Stimulated activated CD4-positive, alpha-beta T cell treated with anti-CD3 and anti-CD28 coated beads, Interleukin-1b, Interleukin-23, amount 100 ng/mL, for 4 hours (primary cell): ENCODE data around the gene PRPS1L1.

Source experiments
- DNase-seq, 2 donors: peaks; one replicate each; pipeline ENCODE4 v3.0.0-alpha.2; 2020; ENCODE audit warnings: low read depth in 2 of 2

The PRPS1L1 gene

DNA sequence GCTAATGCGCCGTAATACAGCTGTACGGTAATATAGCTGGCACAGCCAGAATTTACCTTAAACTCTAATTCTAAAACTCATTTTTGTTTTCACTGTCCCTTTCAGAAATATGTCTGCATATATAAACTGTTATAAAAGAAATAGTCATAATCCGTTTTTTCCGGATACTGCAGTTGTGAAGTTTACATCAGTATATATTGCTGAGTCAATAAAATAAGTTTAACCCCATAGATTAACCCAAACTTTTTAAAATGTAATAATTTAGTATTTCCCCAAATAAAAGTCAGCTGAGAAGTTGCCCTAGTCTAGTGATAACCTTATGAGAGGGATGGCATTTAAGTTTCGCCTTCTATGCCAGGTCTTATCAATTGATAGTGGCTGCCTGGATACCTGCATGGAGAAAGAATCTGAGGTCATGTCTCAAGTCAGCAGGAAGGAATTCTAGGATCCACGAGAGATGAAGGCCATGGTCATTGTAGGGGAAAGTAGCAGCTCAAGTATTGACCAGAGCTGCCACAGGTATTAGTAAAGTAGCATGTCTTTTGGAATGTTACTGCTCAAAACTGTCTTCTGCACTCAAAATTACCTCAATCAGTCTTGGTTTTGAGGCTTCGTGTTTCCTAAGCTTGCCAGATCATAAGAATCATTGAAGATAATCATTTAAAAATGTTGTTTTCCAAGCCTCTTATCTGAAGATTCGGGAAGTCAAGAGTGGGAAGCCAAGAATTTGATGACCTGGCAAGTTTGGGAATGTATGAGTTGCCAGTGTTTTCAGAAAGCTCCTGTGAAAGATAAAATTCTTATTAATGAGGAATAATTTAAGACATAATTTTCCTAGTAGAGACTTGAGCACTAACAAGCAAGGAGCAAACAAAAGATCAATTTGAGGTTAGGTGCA is 10.8 kb downstream of the PRPS1L1 start:
- DNase-seq, result no peak

- no peak for DNase-seq
Measured at GRCh38 chr7:18013936-18014335, 13.7 kb downstream of the PRPS1L1 start.

GRCh38 chr7:18004372-18004771 is 23.3 kb downstream of the PRPS1L1 start:
- no peak for DNase-seq

GRCh38 chr7:18003286-18003994 is 24.2 kb downstream of the PRPS1L1 start:
- DNase-seq, result no peak

DNA sequence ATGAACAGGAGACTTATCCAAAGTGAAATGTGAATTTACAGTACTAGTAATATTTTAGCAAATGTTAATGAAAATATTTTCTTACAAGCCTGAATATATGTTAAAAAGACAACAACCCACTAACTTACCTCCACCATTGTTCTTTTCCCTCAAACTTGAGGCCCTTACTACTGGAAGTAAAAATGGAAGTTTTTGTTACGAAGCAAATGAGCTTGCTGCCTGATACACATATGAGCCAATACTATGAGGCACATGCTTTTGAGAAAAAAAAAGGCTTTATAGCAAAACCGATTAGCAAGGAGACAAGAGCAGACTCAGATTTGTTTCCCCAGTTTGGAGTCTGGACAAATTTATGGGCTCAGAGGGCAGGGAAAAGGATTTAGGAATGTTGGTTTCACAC is 29.0 kb downstream of the PRPS1L1 start:
- no peak for DNase-seq

- DNase-seq, result no peak
Measured at GRCh38 chr7:17996442-17997223, 31.0 kb downstream of the PRPS1L1 start.

- no peak for DNase-seq
Measured at GRCh38 chr7:17996040-17996439, 31.6 kb downstream of the PRPS1L1 start.

- DNase-seq, result no peak
Measured at GRCh38 chr7:17994079-17994850, 33.4 kb downstream of the PRPS1L1 start.

DNA sequence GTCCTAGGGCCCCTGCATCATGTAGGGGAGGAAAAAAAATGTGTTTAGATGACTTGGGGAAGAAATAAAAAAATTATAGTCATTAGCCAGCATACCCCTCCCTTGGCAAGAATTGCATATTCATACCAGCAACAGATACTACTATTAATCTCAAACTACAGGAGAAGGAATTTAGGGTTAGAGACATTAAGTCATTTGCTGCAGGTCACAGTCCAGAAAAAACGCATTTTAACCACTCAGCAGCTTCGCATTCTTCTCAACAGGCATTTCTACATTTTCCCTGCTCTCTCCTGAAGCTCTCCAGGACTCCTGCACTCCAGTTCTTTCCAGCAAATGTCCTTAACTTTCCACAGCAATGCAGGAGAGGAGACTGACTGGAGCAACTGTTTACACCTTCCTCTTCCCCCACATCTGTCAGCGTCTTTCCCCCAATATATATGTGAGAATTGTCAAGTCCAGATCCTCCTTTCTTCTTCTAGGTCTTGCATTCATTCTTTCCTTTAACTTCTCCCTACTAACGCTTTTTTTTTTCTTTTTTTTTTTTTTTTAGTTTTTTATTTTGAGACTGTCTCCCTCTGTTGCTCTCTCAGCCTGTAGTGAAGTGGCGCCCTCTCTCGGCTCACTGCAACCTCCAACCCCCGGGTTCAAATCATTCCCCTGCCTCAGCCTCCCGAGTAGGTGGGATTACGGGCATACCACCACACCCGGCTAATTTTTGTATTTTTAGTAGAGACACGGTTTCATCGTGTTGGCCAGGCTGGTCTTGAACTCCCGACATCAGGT is 35.6 kb downstream of the PRPS1L1 start:
- DNase-seq, result peak in 1 of 2 donors; percentile 14

DNA sequence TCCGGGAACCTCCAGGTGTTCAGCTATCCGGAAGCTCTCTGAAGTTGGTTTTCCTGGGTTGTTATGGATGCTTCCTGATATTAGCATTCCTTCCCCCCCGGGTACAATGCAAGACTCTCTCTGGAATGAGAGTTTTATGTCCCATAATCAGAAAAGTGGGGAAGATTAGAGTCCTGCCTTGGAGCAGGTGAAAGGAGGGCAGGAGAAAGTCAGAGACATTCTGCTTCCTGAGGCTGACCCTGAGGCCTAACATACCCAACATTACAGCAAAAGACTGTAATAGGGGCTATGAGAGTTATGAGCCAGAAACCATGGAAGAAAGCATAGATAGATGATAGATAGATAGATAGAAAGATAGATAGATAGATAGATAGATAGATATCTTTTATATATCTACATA is 36.9 kb downstream of the PRPS1L1 start:
- no peak for DNase-seq

DNA sequence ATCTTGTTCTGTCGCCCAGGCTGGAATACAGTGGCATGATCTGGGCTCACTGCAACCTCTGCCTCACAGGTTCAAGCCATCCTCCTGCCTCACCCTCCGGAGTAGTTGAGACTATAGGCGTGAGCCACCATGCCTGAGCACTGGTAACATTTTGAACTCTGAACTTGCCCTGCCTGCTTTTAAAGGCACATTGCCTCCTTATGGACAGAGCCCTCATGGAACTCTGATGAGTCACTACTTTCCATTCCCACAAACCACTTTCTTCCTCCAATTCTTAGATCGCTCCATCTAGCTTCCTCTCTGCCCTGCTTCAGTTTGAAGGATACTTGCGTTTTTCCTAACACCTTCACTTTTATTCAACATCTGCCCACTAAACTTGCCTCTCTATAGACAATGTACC is 38.1 kb downstream of the PRPS1L1 start:
- DNase-seq, result no peak

- DNase-seq, result no peak
Measured at GRCh38 chr7:17988858-17989257, 38.8 kb downstream of the PRPS1L1 start.

DNA sequence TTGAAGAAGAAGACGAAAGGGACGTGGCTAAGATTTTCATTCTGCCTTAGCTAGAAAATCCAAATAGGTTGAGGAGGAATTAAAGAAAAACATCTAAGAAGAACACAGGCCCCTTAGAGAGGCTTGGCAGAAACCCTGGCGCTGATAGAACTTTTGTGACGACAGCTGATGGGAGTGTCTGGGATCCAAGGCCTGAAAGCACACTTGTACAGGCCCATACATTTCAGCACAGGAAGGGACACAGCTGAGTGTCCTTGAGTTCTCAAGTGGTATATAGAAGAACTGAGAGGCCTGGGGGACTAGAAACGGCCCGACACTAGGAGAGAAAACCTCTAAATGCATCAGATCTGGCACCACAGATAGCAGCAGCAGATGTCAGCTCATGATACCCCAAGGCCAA is 39.5 kb downstream of the PRPS1L1 start:
- DNase-seq, result no peak

GRCh38 chr7:17986851-17987250 is 40.8 kb downstream of the PRPS1L1 start:
- no peak for DNase-seq

- no peak for DNase-seq
Measured at GRCh38 chr7:17985473-17986239, 42.0 kb downstream of the PRPS1L1 start.

DNA sequence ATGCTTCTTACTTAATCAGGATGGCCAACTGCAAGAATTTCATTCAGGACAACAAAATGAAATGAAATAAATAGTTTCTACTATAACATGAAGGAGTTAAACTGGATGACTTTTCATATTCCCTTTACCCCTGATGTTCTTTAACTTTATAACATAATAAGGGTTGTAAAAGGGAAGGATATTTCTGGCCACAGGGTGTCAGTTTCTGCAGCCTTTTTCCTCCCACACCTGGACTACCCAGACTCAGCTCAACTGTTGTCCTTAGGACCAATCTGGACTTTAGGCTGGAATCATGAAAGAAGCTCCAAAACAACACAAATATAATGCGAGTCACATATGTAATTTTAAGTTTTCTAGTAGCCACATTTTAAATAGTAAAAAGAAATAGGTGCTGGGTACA is 43.4 kb downstream of the PRPS1L1 start:
- DNase-seq, result no peak

DNA sequence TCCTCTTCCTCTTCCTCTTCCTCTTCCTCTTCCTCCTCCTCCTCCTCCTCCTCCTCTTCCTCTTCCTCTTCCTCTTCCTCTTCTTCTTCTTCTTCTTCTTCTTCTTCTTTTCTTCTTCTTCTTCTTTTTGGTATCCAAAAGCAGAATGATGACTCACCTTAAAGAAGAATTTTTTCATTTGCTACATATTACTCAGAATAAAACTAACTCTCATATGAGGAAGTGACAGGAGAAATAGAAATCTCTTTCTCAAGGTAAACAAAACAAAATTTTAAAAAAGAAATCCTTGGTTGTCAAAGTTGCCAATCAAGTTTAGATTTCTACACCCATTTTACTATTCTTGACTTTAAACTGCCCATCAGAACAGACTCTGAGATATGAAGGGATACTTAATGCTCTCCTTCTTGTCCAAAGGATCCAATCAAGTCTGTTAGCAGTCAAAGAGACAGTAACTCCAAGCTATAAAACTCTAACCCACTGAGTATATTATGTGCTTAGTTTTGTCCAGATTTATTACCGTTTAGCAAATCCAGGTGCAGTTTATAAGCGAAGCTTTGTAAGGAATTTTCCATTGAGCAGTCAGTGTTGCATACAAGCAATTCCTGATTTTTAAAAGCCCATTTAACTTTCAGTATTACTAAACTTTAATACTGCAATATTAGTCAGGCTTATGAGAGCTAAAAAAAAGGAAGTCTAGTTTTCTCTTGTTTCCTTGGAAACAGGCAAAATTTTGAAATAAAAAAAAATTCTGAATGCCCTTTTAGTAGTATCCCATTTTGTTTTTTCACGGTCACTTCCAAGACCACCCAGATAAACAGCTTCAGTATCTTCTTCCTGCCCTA is 44.2 kb downstream of the PRPS1L1 start:
- no peak for DNase-seq

DNA sequence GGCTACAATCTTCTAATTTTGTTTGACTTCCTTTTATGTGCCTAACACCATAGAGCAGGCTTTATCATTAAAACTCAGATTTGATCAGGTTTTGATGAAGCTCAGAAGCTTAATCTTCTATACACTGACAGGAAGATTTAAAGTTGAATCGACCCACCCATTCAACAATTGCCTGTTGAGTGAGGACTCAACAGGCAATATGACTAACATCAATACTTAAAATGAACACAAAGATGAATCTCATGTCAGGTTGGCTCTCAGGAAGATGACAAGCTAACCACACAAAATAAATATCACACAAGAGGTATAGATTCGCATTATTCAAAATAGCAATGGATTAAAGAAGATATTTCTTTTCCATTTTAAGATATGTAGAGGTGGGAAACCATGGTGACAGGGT is 50.7 kb downstream of the PRPS1L1 start:
- DNase-seq, result no peak
